HEK293T (cell line): Measurements from ENCODE around the gene MAFB.

Source experiments
- BHLHE40 ChIP-seq: fragments of 450-650 bp; IDR thresholded peaks from 2 replicates; pipeline ENCODE4 v1.6.1; 2016; ENCODE audit warnings: mild to moderate bottlenecking, moderate library complexity, borderline replicate concordance
- CTBP1 ChIP-seq: fragments of 450-650 bp; IDR thresholded peaks from 2 replicates; pipeline ENCODE4 v1.6.1; 2016; ENCODE audit warnings: borderline replicate concordance
- FOXA1 ChIP-seq: fragments of 450-650 bp; IDR thresholded peaks from 2 replicates; pipeline ENCODE4 v1.6.1; 2016; ENCODE audit warnings: mild to moderate bottlenecking
- FOXM1 ChIP-seq: fragments of 450-650 bp; IDR thresholded peaks from 2 replicates; pipeline ENCODE4 v1.6.1; 2017; ENCODE audit warnings: mild to moderate bottlenecking, borderline replicate concordance
- NFRKB ChIP-seq: fragments of 450-650 bp; IDR thresholded peaks from 2 replicates; pipeline ENCODE4 v1.6.1; 2016; ENCODE audit warnings: mild to moderate bottlenecking, moderate library complexity
- PKNOX1 ChIP-seq: fragments of 450-650 bp; IDR thresholded peaks from 2 replicates; pipeline ENCODE4 v1.6.1; 2016
- SP1 ChIP-seq: fragments of 450-650 bp; IDR thresholded peaks from 2 replicates; pipeline ENCODE4 v1.6.1; 2017
- SUZ12 ChIP-seq: fragments of 450-650 bp; IDR thresholded peaks from 2 replicates; pipeline ENCODE4 v1.6.1; 2016; ENCODE audit warnings: mild to moderate bottlenecking

GRCh38 chr20:40718982-40719729, 30.1 kb upstream of the MAFB start:
- TF ChIP-seq FOXM1 (no peak), CTBP1 (no peak), PKNOX1 (no peak), NFRKB (no peak), FOXA1 (no peak), SP1 (no peak), BHLHE40 (no peak), SUZ12 (no peak)
